Lower leg skin (tissue), 4 donors: ENCODE data around the gene PDZD2. TPM values are rescaled to one million over a fixed set of nuclear protein-coding genes. Genes with fewer than 3 reads are reported as not detected.
A peak's percentile ranks its signal among the peaks of the same experiment; 100 is the strongest.
"Not testable (repeated sequence)": the region's sequence is repeated elsewhere in the genome, so short reads cannot be mapped to it uniquely, and the experiment has no call there.

ENCODE experiments used
- DNase-seq, 2 donors: peaks; one replicate each; pipeline ENCODE4 v3.0.0-alpha.2; 2019; ENCODE audit warnings: low spot score in 2 of 2
- H3K4me3 ChIP-seq: fragments of 200-600 bp; sonication (generic); 2 replicates; pipeline ENCODE4 v1.5.1; 2017; ENCODE audit warnings: mild to moderate bottlenecking, low read depth; ENCODE audit not compliant: poor library complexity, severe bottlenecking
- POLR2A ChIP-seq, 2 donors: fragments of 450-650 bp; IDR thresholded peaks; one replicate each; pipeline ENCODE4 v1.6.1; 2016 to 2017; ENCODE audit warnings: antibody characterized with exemption in 2 of 2, mild to moderate bottlenecking in 1 of 2, moderate library complexity in 1 of 2
- WGBS, 2 donors: methylation state at CpG; one replicate each; pipeline ENCODE4 v1.1.5; 2018; 5-methylcytosine and 5-hydroxymethylcytosine counted together
- intact Hi-C: fragments of 100-400 bp; cut with DNase I; formaldehyde crosslinking; loops from one replicate; pipeline ENCODE4 v1.15.0; 2023; ENCODE audit warnings: low total_unique reads
- total RNA-seq, 4 donors: library from RNA; depleted of rRNA; stranded (reverse); fragments of >200 nt; gene quantifications; one replicate each; pipeline ENCODE4 v1.1.0, GENCODE V29; 2016
- TF ChIP-seq, protein P1 (sequence below), 3 donors: fragments of 450-650 bp; IDR thresholded peaks; one replicate each; pipeline ENCODE4 v1.5.1; 2016; ENCODE audit warnings: antibody characterized with exemption in 3 of 3, mild to moderate bottlenecking in 3 of 3, moderate library complexity in 2 of 3

Gene PDZD2
- total RNA-seq, 4 donors from 2014 or later, result 102 to 150 (median 116) TPM

DNA sequence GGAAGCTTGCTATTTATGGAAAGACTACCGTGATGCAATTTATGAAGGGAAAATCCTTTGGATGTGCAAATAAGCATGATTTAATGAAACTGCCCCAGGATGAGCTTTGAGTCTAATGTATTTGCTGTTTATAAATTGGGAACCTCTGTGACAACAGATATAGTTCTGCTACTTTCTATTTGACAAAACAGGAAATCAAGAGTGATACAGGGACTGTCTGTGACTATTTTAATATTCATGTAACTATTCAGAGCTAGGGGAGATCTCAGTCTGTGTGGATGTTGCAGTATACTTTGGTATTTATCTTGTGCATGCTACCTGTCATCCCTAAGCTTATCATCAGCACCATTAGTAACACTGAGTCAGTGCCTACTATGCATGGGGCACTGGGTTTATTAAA lies 132.1 kb downstream of the PDZD2 start:
- 42 to 83% methylated on average over 1 of the region's 1 CpG for WGBS, 2 donors
- DNase-seq, result no peak
- intact Hi-C loops, result no loop called here

DNA sequence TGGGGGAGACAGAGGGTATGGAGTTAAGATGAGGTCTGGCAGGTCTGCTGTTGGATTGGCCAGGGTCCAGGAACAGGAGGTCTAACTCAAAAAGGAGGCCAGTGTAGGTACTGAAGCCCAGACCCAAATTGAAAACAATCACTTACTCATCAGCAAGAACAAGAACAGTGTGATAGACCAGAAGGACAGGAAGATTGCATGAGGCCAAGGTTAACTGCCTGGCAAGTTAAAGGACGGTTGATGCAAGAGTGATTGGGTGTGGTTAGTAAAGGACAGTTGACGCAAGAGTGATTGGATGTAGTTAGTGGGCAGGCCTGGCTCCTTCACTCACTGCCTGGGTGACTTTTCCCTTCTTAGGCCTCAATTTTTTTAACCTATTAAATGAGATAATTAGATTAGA lies 132.6 kb downstream of the PDZD2 start:
- WGBS, 2 donors, result 85 to 92% methylated on average over 2 of the region's 2 CpGs
- TF ChIP-seq POLR2A (IDR thresholded peaks at IDR 0.05), result no peak
- TF ChIP-seq, protein P1, sequence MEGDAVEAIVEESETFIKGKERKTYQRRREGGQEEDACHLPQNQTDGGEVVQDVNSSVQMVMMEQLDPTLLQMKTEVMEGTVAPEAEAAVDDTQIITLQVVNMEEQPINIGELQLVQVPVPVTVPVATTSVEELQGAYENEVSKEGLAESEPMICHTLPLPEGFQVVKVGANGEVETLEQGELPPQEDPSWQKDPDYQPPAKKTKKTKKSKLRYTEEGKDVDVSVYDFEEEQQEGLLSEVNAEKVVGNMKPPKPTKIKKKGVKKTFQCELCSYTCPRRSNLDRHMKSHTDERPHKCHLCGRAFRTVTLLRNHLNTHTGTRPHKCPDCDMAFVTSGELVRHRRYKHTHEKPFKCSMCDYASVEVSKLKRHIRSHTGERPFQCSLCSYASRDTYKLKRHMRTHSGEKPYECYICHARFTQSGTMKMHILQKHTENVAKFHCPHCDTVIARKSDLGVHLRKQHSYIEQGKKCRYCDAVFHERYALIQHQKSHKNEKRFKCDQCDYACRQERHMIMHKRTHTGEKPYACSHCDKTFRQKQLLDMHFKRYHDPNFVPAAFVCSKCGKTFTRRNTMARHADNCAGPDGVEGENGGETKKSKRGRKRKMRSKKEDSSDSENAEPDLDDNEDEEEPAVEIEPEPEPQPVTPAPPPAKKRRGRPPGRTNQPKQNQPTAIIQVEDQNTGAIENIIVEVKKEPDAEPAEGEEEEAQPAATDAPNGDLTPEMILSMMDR (IDR thresholded peaks at IDR 0.05), result no peak
- intact Hi-C loops, result no loop called here
- no peak overlapping the region for H3K4me3 ChIP-seq
- no peak for DNase-seq

More for the DNA sequence above, 132.1 kb downstream of the PDZD2 start:
- TF ChIP-seq, protein P1 (IDR thresholded peaks at IDR 0.05), result no peak
- H3K4me3 ChIP-seq, result no peak overlapping the region

DNA sequence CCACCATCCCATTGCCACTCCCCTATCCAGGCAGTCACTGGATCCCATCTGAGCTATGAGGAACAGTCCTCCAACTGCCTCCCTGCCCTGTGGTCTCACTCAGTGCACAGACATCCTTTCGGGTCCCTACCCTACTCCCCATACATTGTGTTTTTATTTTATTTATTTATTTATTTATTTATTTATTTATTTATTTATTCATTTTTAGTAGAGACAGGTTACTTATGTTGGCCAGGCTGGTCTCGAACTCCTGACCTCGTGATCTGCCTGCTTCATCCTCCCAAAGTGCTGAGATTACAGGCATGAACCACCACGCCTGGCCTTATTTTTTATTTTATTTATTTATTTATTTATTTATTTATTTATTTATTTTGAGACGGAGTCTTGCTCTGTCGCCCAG lies 137.4 kb downstream of the PDZD2 start:
- intact Hi-C loops, H3K4me3 ChIP-seq, DNase-seq: not testable (repeated sequence)
- WGBS, 2 donors, result 97 to 99% methylated on average over 6 of the region's 6 CpGs

DNA sequence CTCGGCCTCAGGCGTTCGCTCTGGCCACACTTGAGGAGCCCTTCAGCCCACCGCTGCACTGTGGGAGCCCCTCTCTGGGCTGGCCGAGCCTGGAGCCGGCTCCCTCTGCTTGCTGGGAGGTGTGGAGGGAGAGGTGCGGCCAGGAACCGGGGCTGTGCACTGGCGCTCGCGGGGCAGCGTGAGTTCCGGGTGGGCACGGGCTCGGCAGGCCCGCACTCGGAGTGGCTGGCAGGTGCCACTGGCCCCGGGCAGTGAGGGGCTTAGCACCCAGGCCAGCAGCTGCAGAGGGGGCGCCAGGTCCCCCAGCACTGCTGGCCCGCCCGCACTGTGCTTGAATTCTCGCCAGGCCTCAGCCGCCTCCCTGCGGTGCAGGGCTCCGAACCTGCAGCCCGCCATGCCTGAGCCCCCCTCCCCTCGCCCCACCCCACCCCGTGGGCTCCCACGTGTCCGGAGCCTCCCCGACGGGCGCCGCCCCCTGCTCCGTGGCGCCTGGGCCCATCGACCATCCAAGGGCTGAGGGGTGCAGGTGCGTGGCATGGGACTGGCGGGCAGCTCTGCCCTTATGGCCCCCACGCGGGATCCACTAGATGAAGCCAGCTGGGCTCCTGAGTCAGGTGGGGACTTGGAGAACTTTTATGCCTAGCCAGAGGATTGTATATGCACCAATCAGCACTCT lies 138.2 kb downstream of the PDZD2 start:
- WGBS, 2 donors, result 90 to 97% methylated on average over 17 to 31 of the region's 41 CpGs
- H3K4me3 ChIP-seq, result no peak overlapping the region
- intact Hi-C loops, result no loop called here
- TF ChIP-seq, protein P1 (IDR thresholded peaks at IDR 0.05), result no peak
- TF ChIP-seq POLR2A (IDR thresholded peaks at IDR 0.05), result no peak
- DNase-seq, result no peak

DNA sequence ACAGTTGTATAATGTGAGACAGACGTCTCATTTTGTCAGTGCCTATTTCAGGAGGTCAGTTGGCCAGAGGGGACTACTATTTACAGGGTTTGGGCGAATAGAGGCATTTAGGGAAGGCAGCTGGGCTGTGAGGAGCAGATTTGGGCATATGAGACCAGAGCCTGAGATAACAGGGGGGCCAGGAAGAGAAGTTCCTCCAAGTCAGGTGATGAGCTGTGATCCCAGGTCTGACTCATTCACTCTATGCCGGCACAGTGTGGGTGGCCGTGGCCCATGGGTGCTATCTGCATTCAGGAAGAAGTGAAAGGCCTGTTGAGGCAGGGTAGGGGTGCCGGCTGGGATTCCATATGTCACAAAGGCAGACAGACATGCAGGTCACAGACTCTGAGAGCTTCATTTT lies 142.8 kb downstream of the PDZD2 start:
- TF ChIP-seq, protein P1 (IDR thresholded peaks at IDR 0.05), result no peak
- no peak for TF ChIP-seq POLR2A (IDR thresholded peaks at IDR 0.05)
- DNase-seq, result no peak
- H3K4me3 ChIP-seq, result no peak overlapping the region
- intact Hi-C loops, result no loop called here
- WGBS, 2 donors, result 51 to 57% methylated on average over 5 of the region's 5 CpGs

DNA sequence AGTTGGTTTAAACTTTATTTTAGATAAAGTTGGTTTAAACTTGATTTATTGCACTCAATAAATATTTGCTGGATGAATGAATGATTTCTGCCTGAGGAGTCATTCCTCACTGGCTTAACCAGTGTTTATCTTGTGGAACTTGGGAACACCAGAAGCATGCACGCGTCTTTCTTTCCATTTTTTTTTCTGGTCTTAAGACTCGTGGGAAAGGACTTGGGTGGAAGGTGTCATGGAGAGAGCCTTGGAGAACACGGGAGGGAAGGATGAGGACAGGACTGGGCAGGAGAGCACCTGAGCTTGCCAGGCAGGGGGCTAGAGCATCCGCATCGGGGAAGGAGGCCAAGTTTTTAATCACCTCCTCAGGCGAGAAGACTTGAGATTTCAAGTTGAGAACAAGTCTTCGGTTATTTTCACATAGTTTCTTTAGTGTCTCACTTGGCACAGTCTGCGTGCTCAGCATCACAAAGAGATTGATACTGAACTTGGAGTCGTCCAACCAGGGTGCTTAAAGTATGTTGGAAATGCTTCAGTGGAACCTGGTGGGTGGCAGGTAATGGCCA lies 144.2 kb downstream of the PDZD2 start:
- intact Hi-C loops, result no loop called here
- TF ChIP-seq POLR2A (IDR thresholded peaks at IDR 0.05), result no peak
- TF ChIP-seq, protein P1 (IDR thresholded peaks at IDR 0.05), result no peak
- 49 to 60% methylated on average over 10 of the region's 10 CpGs for WGBS, 2 donors
- peak in 1 of 2 donors; percentile 18 for DNase-seq
- no peak overlapping the region for H3K4me3 ChIP-seq
